IMR-90 (cell line): ENCODE data around the gene MAK. TPM values are rescaled to one million over a fixed set of nuclear protein-coding genes. Genes with fewer than 3 reads are reported as not detected.

Source experiments
- ATAC-seq: fragments of 200-7000 bp; cut with Tn5 transposase; 2 replicates; pipeline ENCODE4 v1.9.1; 2020; ENCODE audit warnings: low read depth, mild to moderate bottlenecking, moderate library complexity
- BruUV-seq: library from RNA; stranded (reverse); fragments of 400-500 nt; replicated peaks from 2 replicates; lab custom pipeline; 2021; lab: Mats Ljungman, UMichigan
- CTCF ChIA-PET: fragments of 300-600 bp; formaldehyde crosslinking; extraction: SDS; loops from one replicate; lab custom pipeline; 2021; ENCODE audit warnings: antibody characterized with exemption; lab: Yijun Ruan, JAX
- POLR2A ChIA-PET: fragments of 300-600 bp; sonication (Branson Sonifier 250); formaldehyde crosslinking; loops from one replicate; lab custom pipeline; 2022; ENCODE audit warnings: antibody characterized with exemption; ENCODE audit not compliant: unreplicated experiment; lab: Charles Lee
- DNase-seq: peaks from one replicate; pipeline ENCODE4 v3.0.0; 2013
- H2AFZ ChIP-seq: replicated peaks from 2 replicates; pipeline ENCODE3; 2013; ENCODE audit warnings: low read length, mild to moderate bottlenecking; ENCODE audit not compliant: poor library complexity
- H2AK5ac ChIP-seq: 2 replicates; pipeline ENCODE4 v1.6.1; 2013; ENCODE audit warnings: low read depth, low read length, inconsistent platforms
- H2AK9ac ChIP-seq: replicated peaks from 2 replicates; pipeline ENCODE3; 2013; ENCODE audit warnings: mild to moderate bottlenecking, low read depth, low read length, moderate library complexity; ENCODE audit not compliant: poor library complexity
- H2BK120ac ChIP-seq: 2 replicates; pipeline ENCODE4 v1.6.1; 2013; ENCODE audit warnings: low read depth, low read length, inconsistent platforms
- H2BK15ac ChIP-seq: 3 replicates; pipeline ENCODE4 v1.6.1; 2013; ENCODE audit warnings: low read depth, low read length, inconsistent platforms
- H2BK20ac ChIP-seq: 2 replicates; pipeline ENCODE4 v1.6.1; 2013; ENCODE audit warnings: low read depth, mild to moderate bottlenecking, inconsistent platforms, low read length, moderate library complexity
- H2BK5ac ChIP-seq: 2 replicates; pipeline ENCODE4 v1.6.1; 2013; ENCODE audit warnings: mild to moderate bottlenecking, low read depth, low read length, inconsistent platforms; ENCODE audit not compliant: poor library complexity, severe bottlenecking
- H3K14ac ChIP-seq: replicated peaks from 2 replicates; pipeline ENCODE4 v1.6.1; 2013; ENCODE audit warnings: low read depth, low read length, inconsistent platforms
- H3K18ac ChIP-seq: 2 replicates; pipeline ENCODE4 v1.6.1; 2013; ENCODE audit warnings: low read depth, low read length, control low read depth
- H3K23ac ChIP-seq: 2 replicates; pipeline ENCODE4 v1.6.1; 2013; ENCODE audit warnings: low read depth, low read length, inconsistent platforms
- H3K27ac ChIP-seq: 2 replicates; pipeline ENCODE4 v1.5.1; 2013; ENCODE audit warnings: mild to moderate bottlenecking, control low read depth, low read length; ENCODE audit not compliant: insufficient read depth
- H3K27me3 ChIP-seq: 2 replicates; pipeline ENCODE4 v1.6.1; 2013; ENCODE audit warnings: low read length; ENCODE audit not compliant: control insufficient read depth, insufficient read depth
- H3K36me3 ChIP-seq: 2 replicates; pipeline ENCODE4 v1.6.1; 2013; ENCODE audit warnings: low read length, mixed read lengths; ENCODE audit not compliant: control insufficient read depth, insufficient read depth
- H3K4ac ChIP-seq: 2 replicates; pipeline ENCODE4 v1.6.1; 2013; ENCODE audit warnings: low read depth, low read length, inconsistent platforms
- H3K4me1 ChIP-seq: 2 replicates; pipeline ENCODE4 v1.6.1; 2013; ENCODE audit warnings: low read length, mixed read lengths; ENCODE audit not compliant: control insufficient read depth, insufficient read depth
- H3K4me2 ChIP-seq: 2 replicates; pipeline ENCODE4 v1.6.1; 2013; ENCODE audit warnings: low read depth, mild to moderate bottlenecking, control low read depth, low read length, moderate library complexity
- H3K4me3 ChIP-seq: 2 replicates; pipeline ENCODE4 v1.5.1; 2013; ENCODE audit warnings: low read depth, mild to moderate bottlenecking, control low read depth, low read length, moderate library complexity; ENCODE audit not compliant: insufficient read depth
- H3K56ac ChIP-seq: 2 replicates; pipeline ENCODE4 v1.6.1; 2013; ENCODE audit warnings: low read length, inconsistent platforms; ENCODE audit not compliant: insufficient read depth; ENCODE audit errors: extremely low read depth
- H3K79me1 ChIP-seq, 2 experiments: 2 replicates each; pipeline ENCODE4 v1.6.1; 2013; ENCODE audit warnings: low read length in 2 of 2, inconsistent platforms in 1 of 2, low read depth in 1 of 2
- H3K9ac ChIP-seq: 2 replicates; pipeline ENCODE4 v1.6.1; 2013; ENCODE audit warnings: low read depth, low read length, control low read depth
- H3K9me1 ChIP-seq: 2 replicates; pipeline ENCODE4 v1.6.1; 2013; ENCODE audit warnings: low read length, inconsistent platforms; ENCODE audit not compliant: insufficient read depth
- H3K9me3 ChIP-seq: 2 replicates; pipeline ENCODE4 v1.6.1; 2013; ENCODE audit warnings: low read length; ENCODE audit not compliant: control insufficient read depth, insufficient read depth
- H4K20me1 ChIP-seq: 2 replicates; pipeline ENCODE4 v1.6.1; 2013; ENCODE audit warnings: low read length, inconsistent platforms; ENCODE audit not compliant: insufficient read depth
- H4K5ac ChIP-seq: 2 replicates; pipeline ENCODE4 v1.6.1; 2013; ENCODE audit warnings: mild to moderate bottlenecking, low read depth, low read length, control low read depth
- H4K8ac ChIP-seq, 2 experiments: 2 replicates each; pipeline ENCODE4 v1.6.1; 2013; ENCODE audit warnings: low read depth in 2 of 2, low read length in 2 of 2, control low read depth in 1 of 2, inconsistent platforms in 1 of 2
- H4K91ac ChIP-seq: 2 replicates; pipeline ENCODE4 v1.6.1; 2013; ENCODE audit warnings: low read depth, low read length, inconsistent platforms; ENCODE audit not compliant: insufficient read depth
- BHLHE40 ChIP-seq: fragments of 150-350 bp; IDR thresholded peaks from 2 replicates; pipeline ENCODE4 v1.6.1; 2016; ENCODE audit warnings: mild to moderate bottlenecking, low read depth, low read length
- CEBPB ChIP-seq: IDR thresholded peaks from 2 replicates; pipeline ENCODE4 v1.6.1; 2012; ENCODE audit warnings: low read depth, low read length, improper control_type of control experiment
- FOS ChIP-seq: fragments of 150-350 bp; IDR thresholded peaks from 2 replicates; pipeline ENCODE4 v1.6.1; 2016; ENCODE audit warnings: low read depth, low read length
- MAFK ChIP-seq: IDR thresholded peaks from 2 replicates; pipeline ENCODE4 v1.6.1; 2012; ENCODE audit warnings: low read depth, low read length, improper control_type of control experiment
- MAZ ChIP-seq: IDR thresholded peaks from 2 replicates; pipeline ENCODE4 v1.6.1; 2012; ENCODE audit warnings: low read depth, mild to moderate bottlenecking, low read length, improper control_type of control experiment, moderate library complexity, borderline replicate concordance
- MXI1 ChIP-seq: IDR thresholded peaks from 2 replicates; pipeline ENCODE4 v1.6.1; 2012; ENCODE audit warnings: low read depth, mild to moderate bottlenecking, low read length, moderate library complexity, borderline replicate concordance
- RAD21 ChIP-seq: IDR thresholded peaks from 2 replicates; pipeline ENCODE4 v1.6.1; 2012; ENCODE audit warnings: low read length, improper control_type of control experiment
- WGBS, 2 experiments: methylation state at CpG; one replicate each; pipeline versions ENCODE4 v1.1.5 to v1.1.7; 2013; ENCODE audit warnings: missing lambda C conversion rate in 2 of 2; ENCODE audit not compliant: insufficient read length in 1 of 2; ENCODE audit errors: extremely low coverage in 2 of 2; 5-methylcytosine and 5-hydroxymethylcytosine counted together
- dilution Hi-C: fragments of 300-500 bp; cut with HindIII; formaldehyde crosslinking; loops from one replicate; pipeline ENCODE4 v1.14.3; 2018; ENCODE audit warnings: low sequenced_read_pairs; ENCODE audit not compliant: unreplicated experiment
- in situ Hi-C: fragments of 300-500 bp; cut with MboI; formaldehyde crosslinking; loops from 3 replicates; pipeline ENCODE4 v1.14.3; 2019; ENCODE audit warnings: low sequenced_read_pairs, inconsistent platforms, mixed read lengths
- intact Hi-C: fragments of 100-400 bp; cut with micrococcal nuclease; formaldehyde crosslinking; loops from 2 replicates; pipeline ENCODE4 v1.10.0; 2022
- polyA plus RNA-seq, 3 experiments: library from polyadenylated mRNA; depleted of rRNA; stranded (reverse); fragments of >200 nt; gene quantifications; 2 replicates each; pipeline ENCODE4 v1.2.3, GENCODE V29; 2012; ENCODE audit warnings: low replicate concordance in 1 of 3
- total RNA-seq: library from RNA; depleted of rRNA; stranded (reverse); fragments of >200 nt; gene quantifications from 2 replicates; pipeline ENCODE4 v1.2.3, GENCODE V29; 2012
- TF ChIP-seq, protein P1 (sequence below): fragments of 150-350 bp; IDR thresholded peaks from 2 replicates; pipeline ENCODE4 v1.6.1; 2017; ENCODE audit warnings: mild to moderate bottlenecking, antibody characterized with exemption, low read length, low read depth
- TF ChIP-seq, protein P2 (sequence below): conservative IDR thresholded peaks from 2 replicates; pipeline ENCODE4 v1.5.1; 2012; ENCODE audit warnings: mild to moderate bottlenecking, low read depth, low read length, improper control_type of control experiment

Gene MAK
- total and polyA plus RNA-seq, 2 of the 4 experiments (the other 2 are of a cell fraction), result not detected

GRCh38 chr6:10886691-10887502 is 48.6 kb upstream of the MAK start, which contains the start of gene SYCP2L:
TSS of gene SYCP2L (plus strand) at chr6:10887052. CDS start at chr6:10887127, 75 bp downstream.
- Histone ChIP-seq H3K79me1 (no peaks in the 10 kb centered on the region), H3K27ac (no peak within 1 kb of the TSS), H4K8ac (no peak within 1 kb of the TSS), H3K18ac (no peak within 1 kb of the TSS), H3K9ac (no peak within 1 kb of the TSS), H2BK5ac (no peak within 1 kb of the TSS), H4K5ac (no peak within 1 kb of the TSS), H3K4me2 (peak within 1 kb of the TSS; percentile 87), H2AK5ac (no peak within 1 kb of the TSS), H3K36me3 (no peaks in the 10 kb centered on the region), H3K4me1 (no peaks in the 10 kb centered on the region), H3K9me3 (peaks cover 6% of the 10 kb centered on the region), H3K56ac (no peak within 1 kb of the TSS), H4K20me1 (no peaks in the 10 kb centered on the region), H4K91ac (no peak within 1 kb of the TSS), H2BK15ac (no peak within 1 kb of the TSS), H2BK120ac (no peak within 1 kb of the TSS), H3K23ac (no peak within 1 kb of the TSS), H3K14ac (no peak within 1 kb of the TSS), H3K4me3 (peak within 1 kb of the TSS; percentile 43), H2AFZ (peak within 1 kb of the TSS; percentile 86), H2AK9ac (no peak within 1 kb of the TSS), H3K4ac (no peak within 1 kb of the TSS), H2BK20ac (no peak within 1 kb of the TSS), H3K9me1 (no peaks in the 10 kb centered on the region), H3K27me3 (peaks cover 48% of the 10 kb centered on the region)
- DNase-seq (peak; percentile 65), ATAC-seq (peak; percentile 72)
- in situ Hi-C loops (no loop called here), dilution Hi-C loops (no loop called here), intact Hi-C loops (no loop called here)
- 2% methylated on average over 25 of the region's 58 CpGs; no CpG with 5 or more reads in 1 of the 2 experiments for WGBS, 2 experiments
- ChIA-PET CTCF (no interaction called here), POLR2A (no interaction called here)
- TF ChIP-seq FOS (no peak), CEBPB (0 out of 2 replicates have a peak, but pooled peaks have one; percentile 8), RAD21 (no peak), BHLHE40 (no peak), MAZ (no peak), MXI1 (no peak), MAFK (no peak)
- TF ChIP-seq, protein P1, sequence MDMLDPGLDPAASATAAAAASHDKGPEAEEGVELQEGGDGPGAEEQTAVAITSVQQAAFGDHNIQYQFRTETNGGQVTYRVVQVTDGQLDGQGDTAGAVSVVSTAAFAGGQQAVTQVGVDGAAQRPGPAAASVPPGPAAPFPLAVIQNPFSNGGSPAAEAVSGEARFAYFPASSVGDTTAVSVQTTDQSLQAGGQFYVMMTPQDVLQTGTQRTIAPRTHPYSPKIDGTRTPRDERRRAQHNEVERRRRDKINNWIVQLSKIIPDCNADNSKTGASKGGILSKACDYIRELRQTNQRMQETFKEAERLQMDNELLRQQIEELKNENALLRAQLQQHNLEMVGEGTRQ, result no peak
- TF ChIP-seq, protein P2, sequence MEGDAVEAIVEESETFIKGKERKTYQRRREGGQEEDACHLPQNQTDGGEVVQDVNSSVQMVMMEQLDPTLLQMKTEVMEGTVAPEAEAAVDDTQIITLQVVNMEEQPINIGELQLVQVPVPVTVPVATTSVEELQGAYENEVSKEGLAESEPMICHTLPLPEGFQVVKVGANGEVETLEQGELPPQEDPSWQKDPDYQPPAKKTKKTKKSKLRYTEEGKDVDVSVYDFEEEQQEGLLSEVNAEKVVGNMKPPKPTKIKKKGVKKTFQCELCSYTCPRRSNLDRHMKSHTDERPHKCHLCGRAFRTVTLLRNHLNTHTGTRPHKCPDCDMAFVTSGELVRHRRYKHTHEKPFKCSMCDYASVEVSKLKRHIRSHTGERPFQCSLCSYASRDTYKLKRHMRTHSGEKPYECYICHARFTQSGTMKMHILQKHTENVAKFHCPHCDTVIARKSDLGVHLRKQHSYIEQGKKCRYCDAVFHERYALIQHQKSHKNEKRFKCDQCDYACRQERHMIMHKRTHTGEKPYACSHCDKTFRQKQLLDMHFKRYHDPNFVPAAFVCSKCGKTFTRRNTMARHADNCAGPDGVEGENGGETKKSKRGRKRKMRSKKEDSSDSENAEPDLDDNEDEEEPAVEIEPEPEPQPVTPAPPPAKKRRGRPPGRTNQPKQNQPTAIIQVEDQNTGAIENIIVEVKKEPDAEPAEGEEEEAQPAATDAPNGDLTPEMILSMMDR, result peak; percentile 16; the same call in 1 of the 2 replicates
- no TSS peak for BruUV-seq
